ENCODE results near the gene GFRAL.
"Not testable (repeated sequence)": the region's sequence is repeated elsewhere in the genome, so short reads cannot be mapped to it uniquely, and the experiment has no call there.

The GFRAL gene, protein sequence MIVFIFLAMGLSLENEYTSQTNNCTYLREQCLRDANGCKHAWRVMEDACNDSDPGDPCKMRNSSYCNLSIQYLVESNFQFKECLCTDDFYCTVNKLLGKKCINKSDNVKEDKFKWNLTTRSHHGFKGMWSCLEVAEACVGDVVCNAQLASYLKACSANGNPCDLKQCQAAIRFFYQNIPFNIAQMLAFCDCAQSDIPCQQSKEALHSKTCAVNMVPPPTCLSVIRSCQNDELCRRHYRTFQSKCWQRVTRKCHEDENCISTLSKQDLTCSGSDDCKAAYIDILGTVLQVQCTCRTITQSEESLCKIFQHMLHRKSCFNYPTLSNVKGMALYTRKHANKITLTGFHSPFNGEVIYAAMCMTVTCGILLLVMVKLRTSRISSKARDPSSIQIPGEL

DNA sequence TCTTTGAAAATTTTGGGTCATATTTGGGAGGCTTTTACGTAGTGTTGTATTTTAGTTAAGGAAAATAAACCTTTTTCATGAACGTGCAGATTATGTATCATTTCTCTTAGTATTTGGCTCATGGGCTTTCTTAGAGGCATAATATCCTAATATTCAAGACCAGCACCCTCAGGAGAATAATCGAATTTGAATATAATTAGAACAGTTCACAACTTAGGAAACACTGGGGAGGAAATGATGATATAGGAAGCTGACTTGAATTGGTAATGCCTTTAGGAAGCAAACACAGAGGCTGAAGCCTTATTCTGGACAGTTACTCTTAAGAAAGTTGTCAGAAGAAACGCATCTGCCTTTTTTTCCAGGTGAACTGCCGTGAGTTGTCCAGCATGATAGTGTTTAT lies at the start of gene GFRAL:
Gene GFRAL (plus strand): TSS at position 301 of the 400 bp plus-strand sequence. CDS start 86 bp downstream, at position 387.
- no peak for DNase-seq

DNA sequence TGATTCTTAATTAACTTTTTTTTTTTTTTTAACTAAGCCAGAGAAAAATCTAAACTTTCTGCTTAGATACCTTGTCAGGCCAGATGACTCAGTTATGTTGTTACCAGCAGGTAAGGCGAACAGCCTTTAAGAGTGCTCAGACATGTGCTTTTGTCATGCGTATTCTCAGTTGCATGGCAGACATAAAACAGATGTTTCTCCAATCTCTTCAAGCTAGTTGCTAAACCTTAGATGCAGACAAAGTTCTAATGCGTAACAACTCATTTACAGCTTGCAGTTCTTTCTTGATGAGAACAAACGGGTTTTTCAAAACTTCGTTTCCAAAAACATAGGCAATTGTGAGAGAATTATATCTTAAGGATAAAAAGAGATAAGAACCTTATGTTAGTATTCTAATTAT lies 49.6 kb upstream of the GFRAL start:
- DNase-seq, result no peak

DNA sequence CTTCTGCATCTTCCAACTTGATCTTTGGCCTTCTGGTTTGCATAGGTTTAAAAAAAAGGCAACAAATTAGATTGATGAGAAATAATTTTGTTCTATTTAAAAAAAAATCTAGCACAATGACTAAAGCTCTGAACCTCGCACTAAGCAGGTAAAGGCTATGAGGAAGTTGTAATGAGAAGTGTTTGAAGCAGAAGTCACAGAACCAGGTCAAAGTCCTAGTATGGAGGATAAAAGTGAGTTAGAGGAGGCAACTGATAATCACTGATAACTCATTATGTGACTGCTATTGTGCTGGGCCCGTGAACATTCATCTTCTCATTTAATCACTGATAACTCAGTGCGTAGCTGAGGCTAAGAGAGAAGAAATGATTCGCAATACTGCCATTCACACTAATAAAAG lies 46.1 kb upstream of the GFRAL start:
- no peak for DNase-seq

DNA sequence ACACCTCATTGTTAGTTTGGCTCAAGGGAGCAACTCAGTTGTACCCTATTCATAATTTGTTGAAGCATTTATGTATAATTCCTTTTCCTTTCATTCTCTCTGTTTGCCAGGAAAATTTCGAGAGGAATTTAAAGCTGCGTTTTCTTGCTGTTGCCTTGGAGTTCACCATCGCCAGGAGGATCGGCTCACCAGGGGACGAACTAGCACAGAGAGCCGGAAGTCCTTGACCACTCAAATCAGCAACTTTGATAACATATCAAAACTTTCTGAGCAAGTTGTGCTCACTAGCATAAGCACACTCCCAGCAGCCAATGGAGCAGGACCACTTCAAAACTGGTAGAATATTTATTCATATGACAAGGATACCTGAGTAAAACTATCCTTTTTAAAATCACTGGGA lies 45.2 kb upstream of the GFRAL start:
- no peak for DNase-seq

DNA sequence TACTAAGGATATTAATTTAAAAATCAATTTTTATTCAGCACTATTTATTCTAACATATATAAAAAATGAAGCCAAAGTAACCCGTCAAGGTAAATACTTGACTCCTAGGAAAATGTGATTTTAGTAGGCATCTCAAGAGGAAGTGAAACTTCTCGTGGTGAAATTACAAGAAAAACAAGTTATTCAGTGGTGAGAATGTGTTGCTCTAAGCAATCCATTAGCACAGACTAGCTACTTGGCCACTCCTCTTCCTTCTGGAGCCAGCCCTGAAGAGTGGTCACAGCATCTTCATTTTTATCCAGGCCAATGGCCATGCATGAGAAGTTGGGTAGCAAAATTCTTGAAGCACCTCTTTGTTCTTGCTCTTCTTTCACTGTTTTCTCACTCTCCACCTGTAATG lies 40.4 kb upstream of the GFRAL start:
- DNase-seq, result no peak

DNA sequence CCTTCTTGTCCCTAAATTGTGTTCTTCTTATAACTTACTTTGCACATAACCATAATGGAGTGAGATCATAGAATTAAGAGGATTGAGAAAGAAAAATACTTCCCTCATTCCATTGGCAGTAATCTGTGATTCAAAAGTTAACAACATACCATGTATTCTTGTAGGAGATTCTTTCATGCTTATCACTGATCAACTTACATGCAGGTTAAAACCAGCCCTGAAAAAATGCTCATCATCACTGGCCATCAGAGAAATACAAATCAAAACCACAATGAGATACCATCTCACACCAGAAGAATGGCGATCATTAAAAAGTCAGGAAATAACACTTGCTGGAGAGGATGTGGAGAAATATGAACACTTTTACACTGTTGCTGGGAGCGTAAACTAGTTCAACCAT lies 36.5 kb upstream of the GFRAL start:
- DNase-seq, result no peak

DNA sequence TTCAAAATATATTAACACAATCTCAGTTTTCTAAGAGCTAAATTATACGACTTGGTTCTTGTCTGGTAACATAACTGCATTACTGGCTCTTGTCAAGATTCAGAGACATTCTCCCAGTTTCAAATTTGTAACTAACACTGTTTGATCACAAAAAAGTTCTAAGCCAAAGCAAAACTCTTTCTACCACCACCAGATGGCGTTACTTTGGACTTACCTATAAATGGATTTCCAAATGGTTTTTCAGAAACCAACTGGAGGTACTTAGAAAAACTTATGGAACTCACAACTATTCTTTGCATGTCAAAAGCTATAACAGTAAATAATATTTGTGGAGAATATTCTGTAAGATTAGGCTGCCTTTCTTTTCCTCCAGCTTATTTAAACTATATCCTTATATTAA lies 34.2 kb upstream of the GFRAL start:
- DNase-seq, result no peak

DNA sequence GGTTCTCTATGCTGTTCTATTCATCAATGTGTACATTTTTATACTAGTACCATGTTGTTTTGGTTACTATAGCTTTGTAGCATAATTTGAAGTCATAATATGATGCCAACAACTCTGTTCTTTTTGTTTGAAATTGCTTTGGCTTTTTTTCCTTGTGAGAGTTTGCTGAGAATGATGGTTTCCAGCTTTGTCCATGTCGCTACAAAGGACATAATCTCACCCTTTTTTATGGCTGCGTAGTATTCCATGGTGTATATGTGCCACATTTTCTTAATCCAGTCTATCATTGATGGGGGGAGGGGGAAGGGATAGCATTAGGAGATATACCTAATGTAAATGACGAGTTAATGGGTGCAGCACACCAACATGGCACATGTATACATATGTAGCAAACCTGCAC lies 30.1 kb upstream of the GFRAL start:
- not testable (repeated sequence) for DNase-seq

DNA sequence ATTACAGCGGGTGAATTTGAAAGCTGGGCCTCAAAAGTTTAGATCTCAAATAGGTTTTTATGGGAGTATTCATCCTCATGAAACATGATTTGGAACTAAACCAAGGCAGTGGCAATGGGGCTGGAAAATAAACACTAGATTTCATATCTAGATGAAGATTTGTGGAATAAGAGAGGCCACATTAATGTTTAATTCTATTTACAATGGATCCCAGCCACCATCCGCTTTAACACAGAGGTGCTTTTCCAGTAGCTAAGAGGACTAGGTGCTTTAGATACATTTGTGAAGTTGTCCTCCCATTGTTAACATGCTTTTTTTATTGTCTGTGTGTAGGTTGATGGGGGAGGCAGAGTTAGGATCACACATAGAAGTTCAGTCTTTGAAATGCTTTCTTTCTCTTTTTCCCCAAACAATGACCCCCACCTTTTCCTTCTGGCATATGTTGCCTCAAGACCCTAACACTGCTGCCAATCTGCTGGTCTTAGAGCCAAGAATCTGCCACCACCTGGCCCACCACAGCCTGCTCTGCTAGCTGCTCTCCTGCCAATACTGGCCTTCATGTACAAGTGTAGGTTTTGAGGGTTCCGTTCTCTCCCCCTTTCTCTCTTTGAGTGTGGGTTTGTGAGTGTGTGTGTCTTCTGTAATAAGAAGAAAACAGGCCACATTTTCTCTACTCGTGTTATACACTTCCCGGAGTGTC lies 27.8 kb upstream of the GFRAL start:
- DNase-seq, result no peak

DNA sequence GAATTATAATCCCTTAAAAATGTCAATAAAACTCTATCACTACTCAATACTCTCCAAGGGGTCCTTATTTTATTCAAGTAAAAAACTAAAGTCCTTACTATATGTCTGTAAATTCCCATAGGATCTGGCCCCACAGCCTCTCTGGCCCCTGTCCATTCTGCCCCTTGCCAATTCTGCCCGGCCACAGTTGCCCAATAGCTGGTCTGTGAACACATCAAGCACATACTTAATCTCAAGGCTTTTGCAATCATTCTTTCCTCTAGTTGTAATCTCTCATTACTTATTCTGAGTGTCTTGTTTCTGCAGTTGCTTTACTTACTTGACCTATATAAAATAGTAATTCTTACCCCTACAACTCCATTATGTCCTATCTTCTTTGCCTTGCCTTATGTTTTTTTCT lies 22.5 kb upstream of the GFRAL start:
- no peak for DNase-seq

DNA sequence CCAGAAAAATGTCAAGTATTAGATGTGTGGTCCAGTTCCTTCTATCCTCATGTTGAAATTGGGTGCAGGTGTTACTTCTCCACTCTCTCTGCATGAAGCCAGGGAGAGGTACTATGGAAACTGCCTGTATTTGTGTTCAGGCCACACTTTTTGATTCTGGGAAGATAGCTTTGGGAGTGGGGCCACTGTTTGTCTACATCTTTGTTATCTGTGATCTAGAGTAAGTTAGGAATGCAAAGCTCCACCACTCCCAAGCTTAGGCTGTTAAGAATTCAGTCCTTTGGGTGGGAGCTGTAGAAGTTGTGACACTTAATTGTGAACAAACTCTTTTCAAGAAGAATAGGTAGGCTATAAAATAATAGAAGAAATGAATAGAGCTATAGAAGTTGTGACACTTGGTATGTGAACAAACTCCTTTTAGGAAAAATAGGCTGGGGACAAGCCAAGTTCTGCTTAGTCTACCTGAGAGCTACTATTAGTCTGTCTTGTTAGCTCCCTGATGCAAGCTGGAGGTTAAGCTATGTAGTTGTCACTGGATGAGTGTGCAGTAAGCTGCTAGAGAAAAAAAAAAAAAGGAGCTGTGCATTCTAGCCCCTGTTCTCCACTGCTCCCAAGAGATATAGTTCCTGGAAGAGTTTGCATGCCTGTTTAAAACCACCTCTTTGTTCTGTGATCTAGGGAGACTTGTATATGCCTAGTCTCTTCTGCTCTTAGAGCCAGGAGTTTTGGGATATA lies 7.1 kb upstream of the GFRAL start:
- DNase-seq, result no peak

DNA sequence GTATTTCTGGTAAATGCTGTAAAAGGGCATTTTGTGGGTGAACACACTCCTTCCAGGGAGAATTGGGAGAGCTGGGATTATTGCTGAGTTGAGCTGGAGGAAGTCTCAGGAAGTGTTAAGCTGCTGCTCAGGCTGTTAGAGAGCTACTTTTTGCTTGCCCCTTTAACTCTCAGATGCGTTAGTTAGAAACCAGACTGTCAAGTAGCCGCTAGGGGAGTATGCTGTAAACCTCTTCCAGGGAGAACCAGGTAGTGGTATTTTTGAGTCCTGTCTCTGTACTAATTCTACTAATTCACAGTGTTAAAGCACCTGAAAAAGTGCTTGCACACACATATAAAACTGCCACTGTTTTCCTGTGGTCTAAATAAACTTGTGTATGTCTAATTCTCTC lies 6.6 kb upstream of the GFRAL start:
- DNase-seq, result no peak

DNA sequence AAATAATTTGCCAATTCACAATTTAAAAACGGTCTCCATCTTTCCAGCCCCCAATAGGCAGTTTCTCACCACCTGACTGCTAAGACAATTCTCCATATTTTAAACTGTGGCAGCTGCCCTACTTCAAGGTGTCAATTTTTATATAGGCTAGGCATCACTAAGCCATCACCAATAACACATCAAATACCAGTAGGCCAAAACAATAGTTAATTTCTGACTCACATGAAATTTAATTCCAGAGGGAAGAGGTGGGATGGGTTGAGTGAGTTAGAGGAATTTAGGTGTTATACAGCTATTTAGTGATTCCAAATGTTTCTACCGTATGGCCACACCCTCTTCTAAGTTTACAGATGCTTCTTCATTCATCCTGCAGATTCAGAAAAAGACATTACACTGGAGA lies 49.9 kb downstream of the GFRAL start:
- no peak for DNase-seq

DNA sequence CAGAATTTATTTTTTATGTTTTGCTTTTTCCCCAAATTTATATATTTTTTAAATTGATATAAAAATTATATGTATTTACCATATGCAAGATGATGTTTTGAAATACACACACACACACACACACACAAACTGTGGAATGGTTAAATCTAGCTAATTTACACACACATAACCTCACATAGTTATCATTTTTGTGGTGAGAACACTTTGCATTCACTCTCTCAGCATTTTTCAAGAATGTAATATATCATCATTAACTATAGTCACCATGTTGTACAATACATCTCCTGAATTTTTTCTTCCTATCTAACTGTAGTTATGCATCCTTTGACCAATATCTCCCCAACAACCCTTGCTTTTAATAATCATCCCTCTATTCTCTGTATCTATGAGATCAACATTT lies 52.2 kb downstream of the GFRAL start:
- no peak for DNase-seq

DNA sequence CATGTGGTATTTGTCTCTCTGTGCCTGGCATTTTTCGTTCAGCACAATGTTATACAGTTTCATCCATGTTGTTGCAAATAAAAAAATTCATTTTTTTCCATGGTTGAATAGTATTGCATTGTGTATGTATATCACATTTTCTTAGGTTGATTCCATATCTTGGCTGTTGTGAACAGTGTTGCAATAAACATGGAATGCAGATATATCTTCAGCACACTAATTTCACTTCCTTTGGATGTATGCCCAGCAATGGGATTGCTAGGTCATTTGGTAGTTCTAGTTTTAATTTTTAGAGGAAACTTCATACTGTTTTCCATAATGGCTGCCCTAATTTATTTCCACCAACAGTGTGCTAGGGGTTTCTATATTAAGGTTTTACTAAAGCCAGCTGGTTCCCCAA lies 52.6 kb downstream of the GFRAL start:
- no peak for DNase-seq

DNA sequence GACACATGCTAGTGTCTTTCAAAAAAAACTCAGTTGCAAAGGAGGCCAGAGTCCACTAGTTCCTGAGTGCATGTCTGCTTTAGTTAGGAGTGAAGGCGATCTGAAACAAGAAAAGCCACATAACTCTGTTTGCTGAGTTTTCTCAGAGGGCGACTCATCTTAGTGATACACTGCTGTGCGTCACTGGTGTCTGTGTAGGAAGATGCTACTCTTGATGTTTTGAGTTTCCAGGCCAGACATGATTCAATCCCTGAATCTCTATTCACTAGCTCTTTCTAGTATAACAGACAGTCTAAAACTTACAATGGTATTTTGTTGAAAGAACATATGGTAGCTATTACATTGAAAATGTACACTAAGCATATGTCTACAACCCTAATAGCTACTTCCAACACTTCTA lies 60.9 kb downstream of the GFRAL start:
- DNase-seq, result no peak

DNA sequence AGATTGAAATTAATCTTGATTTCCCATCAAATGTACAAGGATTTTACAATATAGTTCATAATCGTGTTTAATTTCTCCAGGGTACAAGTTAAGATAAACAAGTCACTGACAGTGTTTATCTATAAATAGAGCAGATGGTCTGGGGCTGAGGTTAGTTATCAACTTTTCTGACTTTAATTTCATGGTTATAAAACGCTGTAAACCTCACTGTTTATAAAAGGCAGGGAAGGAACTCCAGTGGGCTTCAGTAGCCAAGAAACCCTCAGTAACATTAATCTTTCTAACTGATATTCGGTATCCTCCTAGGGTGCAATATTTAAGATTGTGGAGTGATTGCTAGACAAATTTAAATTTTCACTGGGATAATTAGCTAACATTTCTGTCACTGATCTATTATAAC lies 68.6 kb downstream of the GFRAL start:
- no peak for DNase-seq

DNA sequence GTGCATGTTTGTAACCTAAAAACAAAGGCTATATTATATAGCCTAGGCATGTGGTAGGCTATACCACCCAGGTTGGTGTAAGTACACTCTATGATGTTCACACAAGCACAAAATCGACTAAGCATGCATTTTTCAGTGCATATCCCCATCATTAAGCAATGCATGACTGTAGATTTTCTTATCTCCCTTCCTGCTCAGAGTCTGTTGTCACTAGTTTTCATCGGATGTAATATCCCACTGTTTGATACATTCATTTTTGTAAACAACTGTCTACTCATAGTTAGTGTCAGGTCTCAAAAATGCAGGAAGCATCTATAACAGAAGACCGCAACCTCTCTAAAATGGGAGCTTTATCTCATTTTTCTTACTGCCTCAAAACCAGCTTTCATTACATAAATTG lies 70.7 kb downstream of the GFRAL start:
- no peak for DNase-seq

DNA sequence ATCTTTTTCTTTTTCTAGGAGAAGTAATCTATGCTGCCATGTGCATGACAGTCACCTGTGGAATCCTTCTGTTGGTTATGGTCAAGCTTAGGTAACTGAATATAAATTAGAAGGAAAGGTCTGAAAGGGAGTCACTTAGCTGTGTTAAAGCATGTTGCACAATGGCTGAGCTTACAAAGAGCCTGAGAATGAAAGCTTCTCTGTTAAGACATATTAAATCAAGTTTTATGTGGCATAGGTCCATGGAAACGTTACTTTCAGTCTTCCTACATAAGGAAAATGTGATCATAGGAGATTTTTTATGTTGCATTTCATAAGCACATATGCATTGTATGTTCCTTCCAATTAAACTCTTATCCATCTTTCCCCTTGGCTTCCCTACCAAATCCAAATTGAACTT lies 72.1 kb downstream of the GFRAL start:
- DNase-seq, result no peak

DNA sequence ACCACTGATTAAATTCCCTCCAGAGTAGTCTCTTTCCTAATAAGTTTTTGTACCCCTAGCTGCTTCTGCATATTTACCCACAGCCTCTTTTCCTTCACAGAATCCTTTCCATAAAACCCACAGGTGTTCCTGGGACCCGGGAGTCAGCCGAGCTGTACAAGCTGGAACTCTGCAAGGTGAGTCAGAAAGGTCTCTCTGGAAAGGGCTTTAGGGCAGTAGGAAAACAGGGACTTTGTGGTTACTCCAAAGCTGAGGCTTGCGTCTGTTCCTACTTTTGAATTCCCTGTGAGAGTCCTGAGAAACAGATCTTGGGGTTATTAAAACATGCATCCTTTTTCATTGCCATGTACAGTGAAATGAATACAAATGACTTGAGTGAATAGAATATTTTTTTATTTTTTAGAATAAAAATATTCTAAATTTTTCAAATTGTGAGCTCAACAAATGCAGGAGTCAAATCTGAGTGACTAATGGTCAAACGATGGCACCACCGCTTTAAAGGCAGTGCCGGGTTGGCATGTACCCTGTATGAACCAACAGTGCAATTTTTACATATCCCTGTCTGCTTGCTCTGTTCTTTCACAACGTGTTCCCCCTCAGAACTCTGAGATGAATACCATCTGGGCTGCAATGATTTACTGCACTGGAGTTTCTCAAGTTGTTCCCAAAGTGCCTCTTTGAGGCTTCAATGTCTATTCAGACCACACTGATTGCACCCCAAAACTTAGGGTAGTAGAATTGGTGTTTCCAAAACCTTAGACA lies 78.4 kb downstream of the GFRAL start:
- no peak for DNase-seq

DNA sequence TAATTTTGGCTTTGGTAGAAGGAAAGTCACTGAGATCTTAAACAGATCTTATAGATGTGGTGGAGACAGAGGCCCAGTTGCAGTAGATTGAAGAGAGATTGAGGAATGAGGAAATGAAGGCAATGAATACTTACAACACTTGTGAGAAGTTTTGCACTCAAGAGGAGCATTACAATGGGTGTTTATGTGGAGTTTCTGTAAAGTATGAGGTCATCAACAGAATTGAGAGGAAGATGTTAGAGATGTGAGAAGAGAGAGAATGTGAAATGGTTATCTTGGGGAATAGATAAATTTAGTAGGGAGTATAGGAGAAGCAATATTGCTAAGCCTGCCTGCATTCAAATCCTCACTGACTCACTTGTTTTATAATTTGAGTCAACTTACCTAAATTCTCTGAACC lies 83.4 kb downstream of the GFRAL start:
- no peak for DNase-seq

DNA sequence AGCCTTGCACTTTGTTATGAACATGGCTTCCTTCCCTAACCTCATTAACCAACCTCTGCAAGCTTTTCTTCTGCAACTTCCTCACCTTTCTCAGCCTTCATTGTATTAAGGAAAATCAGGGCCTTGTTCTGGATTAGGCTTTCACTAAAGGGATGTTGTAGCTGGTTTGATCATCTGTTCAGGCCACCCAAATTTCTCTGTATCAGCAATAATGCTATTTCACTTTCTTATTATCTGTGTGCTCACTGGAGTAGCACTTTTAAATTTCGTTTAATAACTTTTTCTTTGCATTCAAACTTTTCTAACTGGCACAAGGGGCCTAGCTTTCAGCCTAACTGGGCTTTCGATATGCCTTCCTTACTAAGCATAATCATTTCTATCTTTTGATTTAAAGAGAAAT lies 96.7 kb downstream of the GFRAL start:
- DNase-seq, result no peak

DNA sequence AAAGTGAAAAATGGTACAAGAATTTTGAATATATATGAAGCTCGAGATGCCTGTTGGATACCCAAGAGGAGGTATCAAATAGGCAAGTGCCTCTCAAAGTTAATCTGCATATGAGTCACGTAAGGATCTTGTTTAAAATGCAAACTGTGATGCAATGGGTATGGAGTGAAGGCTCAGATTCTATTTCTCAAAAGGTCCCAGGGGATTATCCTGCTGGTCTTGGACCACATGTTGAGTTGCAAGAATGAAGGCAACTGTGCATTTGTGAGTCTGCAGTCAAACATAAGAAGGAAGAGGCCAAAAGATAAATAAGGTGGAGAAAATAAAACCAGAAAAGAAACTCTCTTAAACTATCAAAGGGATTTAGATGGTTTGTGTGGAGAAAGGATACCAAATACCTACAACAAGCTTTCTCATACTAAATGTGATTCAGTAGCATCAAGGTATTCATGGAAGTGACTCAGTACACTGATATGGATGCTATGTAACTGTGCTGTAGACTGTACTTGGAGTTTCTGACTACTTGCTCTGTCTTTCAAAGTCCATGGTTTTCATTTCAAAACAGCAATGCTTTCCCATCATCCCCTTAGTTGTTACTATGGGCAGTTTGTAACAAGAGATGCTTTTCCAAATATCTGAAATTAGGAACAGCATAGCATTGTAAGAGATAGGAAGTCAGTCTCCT lies 106.3 kb downstream of the GFRAL start:
- no peak for DNase-seq

Measured in NCI-H187 treated with DMSO at 0.1 percent for 48 hours (cell line).